C4-2B (cell line): ENCODE results near the gene DEF6.

Source experiments
- CTCF ChIP-seq: fragments of 450-650 bp; conservative IDR thresholded peaks from 2 replicates; pipeline ENCODE4 v1.5.1; 2017; ENCODE audit warnings: mild to moderate bottlenecking
- ZFX ChIP-seq: fragments of 450-650 bp; IDR thresholded peaks from 2 replicates; pipeline ENCODE4 v1.6.1; 2017

DNA sequence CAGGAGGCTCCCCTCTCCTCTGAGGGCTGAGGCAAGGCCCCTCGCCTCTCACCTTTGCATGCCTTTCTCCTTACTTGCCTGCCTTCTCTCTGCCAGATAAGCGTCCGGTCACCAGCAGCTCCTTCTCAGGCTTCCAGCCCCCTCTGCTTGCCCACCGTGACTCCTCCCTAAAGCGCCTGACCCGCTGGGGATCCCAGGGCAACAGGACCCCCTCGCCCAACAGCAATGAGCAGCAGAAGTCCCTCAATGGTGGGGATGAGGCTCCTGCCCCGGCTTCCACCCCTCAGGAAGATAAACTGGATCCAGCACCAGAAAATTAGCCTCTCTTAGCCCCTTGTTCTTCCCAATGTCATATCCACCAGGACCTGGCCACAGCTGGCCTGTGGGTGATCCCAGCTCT is 23.5 kb downstream of the DEF6 start:
- TF ChIP-seq CTCF (no peak), ZFX (no peak)
